Measurements from ENCODE around the gene LIG1. TPM values are rescaled to one million over a fixed set of nuclear protein-coding genes. Genes with fewer than 3 reads are reported as not detected.

Gene LIG1
- 24.8 TPM for total RNA-seq

DNA sequence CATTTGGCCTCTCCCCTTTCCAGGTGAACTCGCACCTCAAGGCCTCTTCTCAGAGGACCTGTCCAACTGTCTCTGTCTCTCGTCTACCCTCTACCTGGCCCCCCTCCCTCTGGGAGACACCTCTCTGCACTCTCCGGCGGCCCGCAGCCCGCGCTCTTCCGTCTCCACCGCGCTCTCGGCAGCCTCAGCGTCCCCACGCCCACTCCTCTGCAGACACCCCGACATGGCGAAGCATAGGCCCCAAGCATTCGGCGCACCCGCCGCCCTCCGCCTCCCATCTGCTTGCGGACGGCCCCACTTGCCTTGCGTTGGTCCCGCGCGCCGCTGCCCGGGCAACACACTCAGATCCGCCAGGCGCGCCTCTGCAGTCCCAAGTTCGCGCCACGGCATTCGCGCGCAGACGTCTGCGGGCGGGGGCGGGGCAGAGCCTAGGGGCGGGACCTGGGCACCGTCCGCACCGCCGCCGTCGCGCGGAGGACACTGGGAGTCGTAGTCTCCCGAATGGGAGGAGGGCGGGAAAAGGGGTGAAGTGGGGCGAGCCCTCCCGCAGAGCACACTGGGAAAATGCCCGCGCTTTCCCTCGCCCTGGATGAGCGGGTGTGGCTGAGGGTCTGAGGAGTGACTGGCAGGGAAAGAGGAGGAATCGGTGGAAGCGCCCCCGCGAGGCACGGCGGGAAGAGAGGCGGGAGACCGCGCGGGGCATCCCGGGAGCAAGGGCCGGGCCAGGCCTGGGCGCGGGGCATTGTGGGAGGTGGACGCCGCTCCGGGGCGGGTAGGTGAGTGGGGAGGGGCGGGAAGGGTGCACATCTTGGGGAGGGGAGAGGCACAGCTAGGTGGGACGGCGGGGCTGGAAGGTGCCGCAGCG is at the start of gene LIG1, which contains the start of gene ZSWIM9:
TSS of gene LIG1 (minus strand) at position 406 of the 865 bp plus-strand sequence. CDS start 4,778 bp downstream, outside the sequence.
TSS of gene ZSWIM9 (plus strand) at position 742 of the 865 bp plus-strand sequence. CDS start 1,123 bp downstream, outside the sequence.
- no peaks in the 10 kb centered on the region for H3K9me3 ChIP-seq (ENCODE audit: low read depth, low read length)
- peak within 1 kb of the TSS; percentile 78 for H3K4me3 ChIP-seq (ENCODE audit: low read length)
- no peaks in the 10 kb centered on the region for H3K27me3 ChIP-seq (ENCODE audit: insufficient read depth, low read length)
- H3K4me1 ChIP-seq (ENCODE audit: insufficient read depth, low read length) = peaks cover 16% of the 10 kb centered on the region

DNA sequence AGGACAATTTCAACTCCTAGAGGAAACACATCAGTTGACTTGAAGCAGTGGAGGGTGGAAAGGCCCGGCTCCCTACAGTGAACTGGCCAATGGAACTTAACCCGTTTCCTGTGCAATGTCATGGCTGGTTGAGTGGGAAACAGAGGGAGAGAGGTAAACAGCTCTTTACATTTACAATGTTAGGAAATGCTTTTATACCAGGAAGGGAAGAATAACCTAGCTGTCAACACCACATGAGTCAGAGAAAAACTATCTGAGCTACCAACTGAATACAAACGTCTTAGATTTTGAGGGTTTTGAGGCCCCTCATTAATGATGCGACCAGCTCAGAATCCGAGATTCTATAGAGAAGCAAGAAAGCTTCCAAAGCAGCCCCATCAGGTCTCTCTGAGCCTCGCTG is 48.9 kb upstream of the LIG1 start:
- Histone ChIP-seq H3K4me1 (ENCODE audit: insufficient read depth, low read length) (no peaks in the 10 kb centered on the region), H3K27me3 (ENCODE audit: insufficient read depth, low read length) (no peaks in the 10 kb centered on the region), H3K4me3 (ENCODE audit: low read length) (no peak overlapping the region), H3K9me3 (ENCODE audit: low read depth, low read length) (no peaks in the 10 kb centered on the region)

DNA sequence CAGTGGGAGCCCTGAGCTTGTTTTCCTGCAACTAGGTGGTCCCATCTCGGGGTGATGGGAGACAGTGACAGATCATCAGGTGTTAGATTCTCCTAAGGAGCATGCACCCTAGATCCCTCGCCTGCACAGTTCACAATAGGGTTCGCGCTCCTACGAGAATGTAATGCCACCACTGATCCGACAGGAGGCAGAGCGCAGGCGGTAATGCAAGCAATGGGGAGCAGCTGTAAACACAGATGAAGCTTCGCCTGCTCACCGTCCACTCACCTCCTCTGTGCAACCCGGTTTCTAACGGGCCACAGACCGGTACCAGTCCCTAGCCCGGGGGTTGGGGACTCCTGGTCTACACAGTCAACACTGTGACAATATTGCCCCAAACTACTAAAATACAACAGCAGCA is 46.8 kb upstream of the LIG1 start:
- no peaks in the 10 kb centered on the region for H3K4me1 ChIP-seq (ENCODE audit: insufficient read depth, low read length)
- no peak overlapping the region for H3K4me3 ChIP-seq (ENCODE audit: low read length)
- H3K9me3 ChIP-seq (ENCODE audit: low read depth, low read length) = no peaks in the 10 kb centered on the region
- H3K27me3 ChIP-seq (ENCODE audit: insufficient read depth, low read length) = no peaks in the 10 kb centered on the region

DNA sequence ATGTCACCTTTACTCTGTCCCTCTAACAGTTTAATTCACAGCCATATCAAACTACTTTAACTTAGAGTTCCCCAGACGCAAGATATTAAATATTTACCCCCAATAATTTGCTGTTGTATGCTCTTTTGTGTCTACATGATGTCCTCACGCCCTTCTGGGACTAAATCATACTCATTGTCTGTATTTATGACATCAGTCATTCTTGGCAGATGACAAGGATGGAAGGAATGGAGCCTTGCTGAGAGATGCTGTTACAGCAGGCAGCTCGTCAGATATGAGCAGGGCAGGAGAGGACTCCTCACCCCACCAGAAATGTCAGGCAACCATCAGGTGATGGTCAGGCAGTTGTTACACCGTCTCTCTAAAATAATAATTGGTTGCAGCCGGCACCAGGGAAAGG is 43.8 kb upstream of the LIG1 start:
- H3K4me1 ChIP-seq (ENCODE audit: insufficient read depth, low read length) = no peaks in the 10 kb centered on the region

DNA sequence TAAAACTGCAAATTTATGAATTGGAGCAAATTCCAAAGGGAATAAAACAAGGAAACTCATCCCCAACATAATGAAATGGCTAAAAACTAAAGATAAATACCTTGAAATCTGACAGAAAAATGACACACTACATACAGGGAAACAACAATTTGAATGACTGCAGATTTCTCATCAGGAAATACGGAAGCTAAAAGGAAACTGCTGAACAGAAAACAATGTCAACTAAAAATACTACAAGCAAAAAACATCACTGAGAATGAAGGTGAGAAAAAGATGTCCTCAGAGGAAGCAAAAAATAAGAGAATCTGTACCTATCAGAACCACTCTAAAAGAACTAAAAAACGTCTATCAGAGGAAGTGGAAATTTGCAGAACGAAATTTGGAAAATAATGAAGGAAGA is 39.9 kb upstream of the LIG1 start:
- Histone ChIP-seq H3K4me3 (ENCODE audit: low read length) (no peak overlapping the region), H3K4me1 (ENCODE audit: insufficient read depth, low read length) (peaks cover 20% of the 10 kb centered on the region), H3K27me3 (ENCODE audit: insufficient read depth, low read length) (no peaks in the 10 kb centered on the region)

More for the DNA sequence above, 43.8 kb upstream of the LIG1 start:
- no peak overlapping the region for H3K4me3 ChIP-seq (ENCODE audit: low read length)
- no peaks in the 10 kb centered on the region for H3K27me3 ChIP-seq (ENCODE audit: insufficient read depth, low read length)
- H3K9me3 ChIP-seq (ENCODE audit: low read depth, low read length) = no peaks in the 10 kb centered on the region

DNA sequence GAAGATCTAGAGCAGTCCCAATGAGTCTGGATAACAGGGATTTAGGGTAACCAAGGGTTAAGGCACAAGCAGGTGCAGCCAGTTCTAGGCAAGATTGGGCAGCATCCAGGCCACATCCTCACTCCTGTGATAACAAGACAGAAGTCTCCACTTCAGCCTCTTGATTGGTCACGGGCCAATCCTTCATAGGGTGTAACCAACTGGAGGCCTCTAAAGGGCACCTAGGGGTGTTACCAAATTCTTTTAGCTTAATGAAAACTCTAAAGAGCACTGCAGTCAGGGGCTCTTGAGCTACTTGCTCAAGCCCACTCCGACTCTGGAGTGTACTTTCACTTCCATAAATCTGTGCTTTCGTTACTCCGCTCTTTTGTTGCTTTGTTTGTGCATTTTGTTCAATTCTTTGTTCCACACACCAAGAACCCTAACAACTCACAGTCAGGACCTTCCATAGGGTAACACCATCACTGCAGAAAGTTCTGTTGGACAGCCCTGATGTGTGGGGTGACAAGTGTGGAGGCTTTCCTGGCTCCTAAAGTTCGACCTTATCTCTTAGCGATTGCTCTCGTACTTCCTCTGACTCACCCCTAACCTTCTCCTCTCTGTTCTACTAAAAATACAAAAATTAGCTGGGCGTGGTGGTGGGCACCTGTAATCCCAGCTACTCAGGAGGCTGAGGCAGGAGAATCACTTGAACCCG is 36.4 kb upstream of the LIG1 start:
- no peaks in the 10 kb centered on the region for H3K27me3 ChIP-seq (ENCODE audit: insufficient read depth, low read length)
- H3K4me3 ChIP-seq (ENCODE audit: low read length) = no peak overlapping the region
- H3K4me1 ChIP-seq (ENCODE audit: insufficient read depth, low read length) = peaks cover 37% of the 10 kb centered on the region
- no peaks in the 10 kb centered on the region for H3K9me3 ChIP-seq (ENCODE audit: low read depth, low read length)

More for the DNA sequence above, 39.9 kb upstream of the LIG1 start:
- no peaks in the 10 kb centered on the region for H3K9me3 ChIP-seq (ENCODE audit: low read depth, low read length)

DNA sequence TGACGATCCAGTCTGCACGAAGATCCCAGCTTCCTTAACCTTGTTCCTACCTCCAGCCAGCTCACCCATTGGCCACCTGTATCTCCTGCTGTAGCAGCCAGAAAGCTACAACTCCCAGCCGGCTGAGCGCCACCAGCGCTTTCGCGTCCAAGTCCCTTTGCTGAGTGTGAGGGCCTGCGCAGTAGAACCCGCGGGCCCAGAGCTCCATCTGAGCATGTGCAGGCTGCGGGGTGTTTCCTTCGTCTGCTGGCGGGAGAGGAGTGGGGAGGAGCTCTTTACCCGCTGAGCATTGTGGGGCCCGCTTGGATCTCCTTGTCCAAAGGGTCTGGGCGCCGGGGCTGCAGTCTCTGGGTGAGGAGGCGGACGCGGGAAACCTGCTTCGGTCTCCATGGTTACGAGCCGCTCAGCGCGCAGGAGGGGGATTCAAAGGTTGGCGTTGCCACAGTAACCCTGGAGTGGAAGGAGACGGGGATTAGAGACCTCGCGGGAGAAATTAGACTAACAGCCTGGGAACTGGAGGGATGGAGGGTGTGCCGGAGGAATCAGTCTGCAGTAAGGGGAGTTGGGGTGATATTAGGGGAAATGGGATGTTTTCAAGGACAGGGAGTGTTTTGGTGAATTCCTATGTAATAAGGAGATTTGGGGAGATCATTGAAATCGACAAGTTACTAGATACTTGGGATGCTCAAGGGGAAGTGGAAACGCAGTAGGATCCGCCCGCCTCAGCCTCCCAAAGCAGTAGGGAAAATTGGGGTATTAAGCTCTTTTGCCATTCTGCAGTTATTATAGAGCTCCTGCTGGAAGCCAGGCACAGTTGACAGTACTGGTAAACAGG is 33.9 kb upstream of the LIG1 start:
- peak overlapping the region; percentile 65 for H3K4me3 ChIP-seq (ENCODE audit: low read length)
- H3K9me3 ChIP-seq (ENCODE audit: low read depth, low read length) = no peaks in the 10 kb centered on the region
- no peaks in the 10 kb centered on the region for H3K27me3 ChIP-seq (ENCODE audit: insufficient read depth, low read length)
- peaks cover 37% of the 10 kb centered on the region for H3K4me1 ChIP-seq (ENCODE audit: insufficient read depth, low read length)

DNA sequence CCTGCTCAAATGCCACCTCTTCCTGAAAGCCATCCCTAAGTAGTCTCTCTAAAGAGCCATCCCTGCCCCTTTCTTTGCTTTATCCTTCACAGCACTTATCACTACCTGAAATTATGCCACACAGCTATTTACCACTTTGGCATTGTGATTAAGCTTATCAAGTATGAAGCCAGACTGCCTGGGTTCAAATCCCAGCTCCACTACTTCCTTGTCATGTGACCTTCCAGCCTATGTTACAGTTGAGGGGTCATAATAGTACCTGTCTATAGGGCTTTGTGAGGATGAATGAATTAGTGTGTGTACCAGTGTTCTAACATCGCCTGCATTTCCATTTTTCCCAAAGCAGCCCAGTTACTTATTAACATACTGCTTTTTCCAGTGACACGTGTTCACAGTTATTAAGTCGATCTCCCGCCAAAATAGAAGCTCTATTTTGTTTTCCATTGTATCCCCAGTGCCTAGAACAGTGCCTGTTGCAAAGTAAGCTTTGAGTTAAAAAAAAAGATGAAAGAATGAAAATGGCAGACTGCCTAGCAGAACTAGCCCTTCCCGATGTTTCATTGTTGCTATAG is 33.2 kb upstream of the LIG1 start:
- Histone ChIP-seq H3K9me3 (ENCODE audit: low read depth, low read length) (no peaks in the 10 kb centered on the region), H3K4me1 (ENCODE audit: insufficient read depth, low read length) (peaks cover 37% of the 10 kb centered on the region), H3K4me3 (ENCODE audit: low read length) (peak overlapping the region; percentile 65), H3K27me3 (ENCODE audit: insufficient read depth, low read length) (no peaks in the 10 kb centered on the region)

DNA sequence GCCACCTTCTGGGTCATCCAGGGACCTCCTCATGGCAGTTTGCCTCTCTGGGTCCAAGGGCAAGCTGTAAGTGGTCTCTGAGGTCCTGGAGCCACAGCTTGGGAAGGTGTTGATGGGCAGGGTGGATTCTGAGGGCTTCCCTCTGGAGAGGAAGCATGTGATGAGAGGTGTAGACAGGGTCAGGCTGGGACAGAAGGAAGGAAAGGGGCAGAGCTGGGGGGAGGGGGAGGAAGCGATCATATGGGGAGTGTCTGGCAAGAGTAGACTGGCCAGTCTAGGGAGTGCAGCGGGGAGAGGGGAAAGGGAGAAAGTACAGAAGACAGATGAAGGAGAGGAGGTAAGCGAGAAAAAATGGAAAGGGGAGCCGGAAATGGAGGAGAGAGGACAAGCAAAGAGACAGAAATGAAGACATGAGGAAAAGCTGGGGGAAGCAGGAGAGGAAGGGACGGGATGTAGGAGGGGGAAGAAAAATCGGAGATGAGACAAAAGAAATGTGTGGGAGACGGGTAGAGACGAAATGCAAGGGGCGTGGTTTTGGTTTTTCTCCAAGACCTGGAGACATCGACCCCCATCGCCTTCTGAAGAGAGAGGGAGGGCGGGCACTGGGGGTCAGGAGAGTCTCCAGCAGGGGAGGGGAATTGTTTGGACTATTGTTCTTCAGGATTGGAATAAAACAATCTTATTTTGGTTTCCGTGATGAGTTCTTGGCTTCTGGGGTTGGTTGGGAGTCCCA is 27.0 kb upstream of the LIG1 start:
- H3K4me1 ChIP-seq (ENCODE audit: insufficient read depth, low read length) = no peaks in the 10 kb centered on the region
- no peaks in the 10 kb centered on the region for H3K27me3 ChIP-seq (ENCODE audit: insufficient read depth, low read length)
- no peaks in the 10 kb centered on the region for H3K9me3 ChIP-seq (ENCODE audit: low read depth, low read length)

DNA sequence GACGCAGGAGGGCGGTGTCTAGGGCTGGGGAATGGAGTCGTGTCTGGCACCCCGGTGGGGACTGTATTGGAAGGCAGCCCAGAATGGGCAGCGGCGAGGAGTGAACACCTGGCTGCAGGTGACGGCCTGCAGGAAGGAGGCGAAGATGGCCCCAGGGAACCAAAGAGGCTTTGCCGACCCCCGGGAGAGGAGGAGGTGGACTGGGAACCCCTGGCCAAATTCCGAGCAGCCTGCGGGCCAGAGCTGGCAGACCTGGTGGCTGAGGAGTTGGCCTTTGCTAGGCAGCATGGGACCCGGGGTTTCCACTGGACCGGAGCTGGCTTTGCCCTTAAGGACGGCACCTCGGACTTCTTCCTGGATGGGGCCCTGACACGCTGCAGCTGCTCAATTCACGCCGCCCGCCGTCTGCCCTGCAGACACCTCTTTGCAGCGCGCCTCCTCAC is 26.2 kb upstream of the LIG1 start:
- no peaks in the 10 kb centered on the region for H3K4me1 ChIP-seq (ENCODE audit: insufficient read depth, low read length)
- no peak overlapping the region for H3K4me3 ChIP-seq (ENCODE audit: low read length)
- H3K27me3 ChIP-seq (ENCODE audit: insufficient read depth, low read length) = no peaks in the 10 kb centered on the region
- no peaks in the 10 kb centered on the region for H3K9me3 ChIP-seq (ENCODE audit: low read depth, low read length)

More for the DNA sequence above, 27.0 kb upstream of the LIG1 start:
- H3K4me3 ChIP-seq (ENCODE audit: low read length) = no peak overlapping the region

DNA sequence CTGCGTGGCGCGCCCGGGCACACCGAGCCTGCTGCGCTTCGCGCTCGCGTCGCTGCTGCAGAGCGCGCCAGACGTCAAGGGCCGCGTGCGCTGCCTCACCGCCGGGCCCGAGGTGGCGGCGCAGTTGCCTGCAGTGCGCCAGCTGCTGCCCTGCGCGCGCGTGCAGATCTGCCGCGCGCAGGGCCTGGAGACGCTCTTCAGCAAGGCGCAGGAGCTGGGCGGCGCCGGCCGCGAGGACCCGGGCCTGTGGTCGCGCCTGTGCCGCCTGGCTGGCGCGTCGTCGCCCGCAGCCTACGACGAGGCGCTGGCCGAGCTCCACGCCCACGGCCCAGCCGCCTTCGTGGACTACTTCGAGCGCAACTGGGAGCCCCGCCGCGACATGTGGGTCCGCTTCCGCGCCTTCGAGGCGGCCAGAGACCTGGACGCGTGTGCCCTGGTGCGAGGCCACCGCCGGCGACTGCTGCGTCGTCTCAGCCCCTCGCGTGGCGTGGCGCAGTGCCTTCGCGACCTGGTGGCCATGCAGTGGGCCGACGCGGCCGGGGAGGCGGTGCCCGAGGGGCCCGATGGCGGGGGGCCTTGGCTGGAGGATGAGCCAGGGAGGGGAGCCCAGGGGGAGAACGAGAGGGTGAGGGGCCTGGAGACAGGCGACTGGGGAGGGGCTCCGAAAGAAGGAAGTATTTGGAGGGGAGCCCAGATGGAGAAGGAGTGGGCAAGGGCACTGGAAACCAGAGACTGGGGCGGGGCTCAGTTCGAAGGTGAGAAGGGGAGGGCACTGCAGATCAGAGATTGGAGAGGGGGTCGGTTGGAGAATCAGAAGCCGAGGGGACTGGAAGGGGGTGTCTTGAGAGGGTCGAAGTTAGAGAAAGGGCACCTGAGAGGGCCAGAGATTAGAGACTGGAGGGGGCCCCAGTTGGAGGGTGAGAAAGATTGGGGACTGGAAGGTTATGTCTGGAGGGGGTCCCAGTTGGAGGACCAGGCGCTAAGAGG is 25.0 kb upstream of the LIG1 start:
- Histone ChIP-seq H3K4me3 (ENCODE audit: low read length) (no peak overlapping the region), H3K4me1 (ENCODE audit: insufficient read depth, low read length) (no peaks in the 10 kb centered on the region), H3K27me3 (ENCODE audit: insufficient read depth, low read length) (no peaks in the 10 kb centered on the region), H3K9me3 (ENCODE audit: low read depth, low read length) (no peaks in the 10 kb centered on the region)

DNA sequence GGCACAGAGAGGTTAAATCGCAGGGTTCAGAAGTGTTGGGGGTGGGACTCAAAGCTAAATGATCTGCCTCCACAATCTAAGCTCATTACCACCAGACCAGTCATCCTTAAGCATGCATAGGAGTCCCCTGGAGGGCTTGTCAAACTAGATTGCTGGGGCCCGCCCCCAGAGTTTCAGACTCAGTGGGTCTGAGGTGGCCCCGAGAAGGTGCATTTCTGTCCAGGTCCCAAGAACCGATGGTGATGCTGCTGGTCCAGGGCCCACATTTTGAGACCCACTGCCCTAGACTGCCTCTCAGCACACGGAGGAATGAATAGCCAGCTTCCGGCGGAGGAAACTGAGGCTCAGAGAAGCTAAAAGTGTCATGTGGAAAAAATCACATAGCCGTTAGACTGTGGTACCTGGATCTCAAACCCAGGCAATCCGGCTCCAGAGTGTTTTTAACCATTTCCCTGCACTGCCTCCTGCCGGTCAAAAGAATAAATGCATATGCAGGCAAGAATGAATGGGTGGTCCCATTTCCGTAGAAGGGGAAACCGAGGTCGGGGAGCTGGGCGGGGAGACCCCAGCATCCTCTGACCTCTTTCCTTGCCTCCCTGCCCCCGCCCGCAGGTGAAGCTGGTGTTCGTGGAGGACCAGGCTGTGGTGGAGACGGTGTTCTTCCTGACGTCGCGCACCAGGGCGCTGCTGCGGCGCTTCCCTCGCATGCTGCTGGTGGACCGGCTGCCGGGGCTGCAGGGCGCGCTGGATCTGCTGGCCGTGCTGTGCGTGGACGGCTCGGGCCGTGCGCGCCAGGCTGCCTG is 24.1 kb upstream of the LIG1 start:
- H3K4me3 ChIP-seq (ENCODE audit: low read length) = no peak overlapping the region

More for the DNA sequence above, 24.1 kb upstream of the LIG1 start:
- no peaks in the 10 kb centered on the region for H3K4me1 ChIP-seq (ENCODE audit: insufficient read depth, low read length)
- no peaks in the 10 kb centered on the region for H3K27me3 ChIP-seq (ENCODE audit: insufficient read depth, low read length)
- no peaks in the 10 kb centered on the region for H3K9me3 ChIP-seq (ENCODE audit: low read depth, low read length)
